Bronchial epithelial cell (primary cell): ENCODE results near the gene LUZP2. TPM values are rescaled to one million over a fixed set of nuclear protein-coding genes. Genes with fewer than 3 reads are reported as not detected.

Source experiments
- DNase-seq: peaks from one replicate; pipeline ENCODE4 v3.0.0-alpha.2; 2010; ENCODE audit warnings: low read depth
- FAIRE-seq: peaks from 2 replicates; lab custom pipeline; 2011; peaks lifted over from hg19 to GRCh38; lab: Jason Lieb, UNC
- H3K27me3 ChIP-seq: 2 replicates; pipeline ENCODE4 v1.5.1; 2011; ENCODE audit warnings: low read length; ENCODE audit not compliant: control insufficient read depth, insufficient read depth
- H3K36me3 ChIP-seq: 2 replicates; pipeline ENCODE4 v1.5.1; 2011; ENCODE audit warnings: low read length; ENCODE audit not compliant: control insufficient read depth, insufficient read depth
- H3K4me3 ChIP-seq: 2 replicates; pipeline ENCODE4 v1.5.1; 2011; ENCODE audit warnings: mild to moderate bottlenecking, low read depth, low read length, control low read depth
- CTCF ChIP-seq: IDR thresholded peaks from 2 replicates; pipeline ENCODE4 v1.5.1; 2011; ENCODE audit warnings: mild to moderate bottlenecking, moderate library complexity, low read length, control low read depth, inconsistent platforms; ENCODE audit not compliant: insufficient read depth, severe bottlenecking
- total RNA-seq: library from RNA; depleted of rRNA; stranded (reverse); fragments of >200 nt; gene quantifications from 2 replicates; pipeline ENCODE4 v1.2.1, GENCODE V29; 2014

The LUZP2 gene
- total RNA-seq, 1 donor from 2014 or later, result not detected

- H3K27me3 ChIP-seq, result no peaks in the 10 kb centered on the region
- H3K36me3 ChIP-seq, result no peaks in the 10 kb centered on the region
- DNase-seq, result peak; percentile 7
- no peak overlapping the region for H3K4me3 ChIP-seq
- FAIRE-seq, result no peak
- no peak for TF ChIP-seq CTCF
Measured at GRCh38 chr11:24679821-24680351, 183.0 kb downstream of the LUZP2 start.

- Histone ChIP-seq H3K4me3 (no peak overlapping the region), H3K27me3 (no peaks in the 10 kb centered on the region), H3K36me3 (no peaks in the 10 kb centered on the region)
- no peak for TF ChIP-seq CTCF
- no peak for FAIRE-seq
- peak; percentile 41 for DNase-seq
Measured at GRCh38 chr11:24683583-24683982, 186.7 kb downstream of the LUZP2 start.

- no peak for TF ChIP-seq CTCF
- no peak for DNase-seq
- Histone ChIP-seq H3K4me3 (no peak overlapping the region), H3K27me3 (no peaks in the 10 kb centered on the region), H3K36me3 (no peaks in the 10 kb centered on the region)
- no peak for FAIRE-seq
Measured at GRCh38 chr11:24685821-24686220, 189.0 kb downstream of the LUZP2 start.

GRCh38 chr11:24687531-24688147 is 190.8 kb downstream of the LUZP2 start:
- H3K4me3 ChIP-seq, result no peak overlapping the region
- DNase-seq (peak; percentile 8), FAIRE-seq (no peak)
- no peak for TF ChIP-seq CTCF
- no peaks in the 10 kb centered on the region for H3K27me3 ChIP-seq
- H3K36me3 ChIP-seq, result no peaks in the 10 kb centered on the region

- Histone ChIP-seq H3K4me3 (no peak overlapping the region), H3K36me3 (no peaks in the 10 kb centered on the region), H3K27me3 (no peaks in the 10 kb centered on the region)
- TF ChIP-seq CTCF, result no peak
- FAIRE-seq (no peak), DNase-seq (no peak)
Measured at GRCh38 chr11:24688981-24689380, 192.1 kb downstream of the LUZP2 start.
